H1 (cell line): Measurements from ENCODE around the gene PRR4. TPM values are rescaled to one million over a fixed set of nuclear protein-coding genes. Genes with fewer than 3 reads are reported as not detected.

Experiments
- CTCF ChIA-PET: fragments of 300-600 bp; sonication (Branson Sonifier 250); formaldehyde crosslinking; loops from one replicate; lab custom pipeline; 2021; ENCODE audit not compliant: partially characterized antibody; lab: Charles Lee
- POLR2A ChIA-PET: fragments of 300-600 bp; sonication (Branson Sonifier 250); formaldehyde crosslinking; loops from one replicate; lab custom pipeline; 2021; ENCODE audit warnings: inconsistent platforms; ENCODE audit not compliant: partially characterized antibody; lab: Charles Lee
- DNase-seq, 2 experiments: peaks; one replicate each; pipeline versions ENCODE4 v3.0.0 to v3.0.0-alpha.2; 2010 to 2022; ENCODE audit warnings: low spot score in 2 of 2, low read depth in 1 of 2, mixed read lengths in 1 of 2
- FAIRE-seq: peaks from 2 replicates; lab custom pipeline; 2011; peaks lifted over from hg19 to GRCh38; lab: Jason Lieb, UNC
- H2AFZ ChIP-seq: 2 replicates; pipeline ENCODE4 v1.8.1; 2012; ENCODE audit warnings: low read length, inconsistent platforms
- H2AK5ac ChIP-seq: 2 replicates; pipeline ENCODE4 v1.6.1; 2013; ENCODE audit warnings: low read depth, low read length
- H2BK120ac ChIP-seq: replicated peaks from 2 replicates; pipeline ENCODE3; 2013; ENCODE audit warnings: low read depth, low read length, inconsistent platforms
- H2BK12ac ChIP-seq: 2 replicates; pipeline ENCODE4 v1.6.1; 2013; ENCODE audit warnings: low read depth, low read length
- H2BK15ac ChIP-seq: 2 replicates; pipeline ENCODE4 v1.6.1; 2013; ENCODE audit warnings: low read length
- H2BK20ac ChIP-seq: 2 replicates; pipeline ENCODE4 v1.6.1; 2013; ENCODE audit warnings: low read length
- H2BK5ac ChIP-seq: 2 replicates; pipeline ENCODE4 v1.6.1; 2013; ENCODE audit warnings: low read depth, low read length
- H3K14ac ChIP-seq: 2 replicates; pipeline ENCODE4 v1.6.1; 2013; ENCODE audit warnings: inconsistent platforms; ENCODE audit not compliant: insufficient read length
- H3K18ac ChIP-seq: 2 replicates; pipeline ENCODE4 v1.6.1; 2013; ENCODE audit warnings: low read length; ENCODE audit errors: extremely low read depth
- H3K23ac ChIP-seq: 2 replicates; pipeline ENCODE4 v1.6.1; 2013; ENCODE audit warnings: inconsistent platforms; ENCODE audit not compliant: insufficient read length
- H3K23me2 ChIP-seq: 2 replicates; pipeline ENCODE4 v1.6.1; 2013; ENCODE audit warnings: low read depth, low read length
- H3K27ac ChIP-seq: 2 replicates; pipeline ENCODE4 v1.6.1; 2011; ENCODE audit warnings: low read depth, low read length, inconsistent platforms
- H3K27me3 ChIP-seq, 4 experiments: replicated peaks in 1 of 4; 1 replicate in 1 of 4; 2 replicates in 3 of 4; pipeline versions ENCODE4 v1.6.1 to v1.8.1; 2011 to 2013; ENCODE audit warnings: low read length in 3 of 4, mild to moderate bottlenecking in 3 of 4, inconsistent platforms in 2 of 4, mixed read lengths in 2 of 4, moderate library complexity in 1 of 4; ENCODE audit not compliant: control insufficient read depth in 3 of 4, insufficient read depth in 3 of 4; ENCODE audit errors: extremely low read depth in 1 of 4
- H3K36me3 ChIP-seq, 4 experiments: 2 replicates each; pipeline versions ENCODE4 v1.6.1 to v1.8.1; 2011 to 2013; ENCODE audit warnings: mild to moderate bottlenecking in 4 of 4, low read length in 3 of 4, moderate library complexity in 2 of 4, control low read depth in 1 of 4, inconsistent platforms in 1 of 4; ENCODE audit not compliant: insufficient read depth in 4 of 4, control insufficient read depth in 2 of 4
- H3K4ac ChIP-seq: replicated peaks from 2 replicates; pipeline ENCODE3; 2013; ENCODE audit warnings: low read length, low read depth, mixed read lengths, inconsistent platforms; ENCODE audit not compliant: insufficient read length
- H3K4me1 ChIP-seq, 4 experiments: replicated peaks in 1 of 4; 1 replicate in 1 of 4; 2 replicates in 3 of 4; pipeline versions ENCODE4 v1.6.1 to v1.8.1; 2011 to 2013; ENCODE audit warnings: low read length in 3 of 4, inconsistent platforms in 2 of 4, mixed read lengths in 1 of 4; ENCODE audit not compliant: insufficient read depth in 4 of 4, control insufficient read depth in 3 of 4
- H3K4me2 ChIP-seq, 2 experiments: 2 replicates each; pipeline versions ENCODE4 v1.6.1 to v1.8.1; 2011 to 2013; ENCODE audit warnings: low read depth in 2 of 2, low read length in 2 of 2, control low read depth in 1 of 2, inconsistent platforms in 1 of 2, mild to moderate bottlenecking in 1 of 2; ENCODE audit not compliant: insufficient read depth in 1 of 2
- H3K4me3 ChIP-seq, 4 experiments: fragments of 200-600, 300-600 bp in 1 of 4; sonication (generic), shearing (Covaris generic), sonication (Bioruptor Twin) in 1 of 4; 2 replicates each; pipeline versions ENCODE4 v1.5.1 to v1.8.1; 2011 to 2016; ENCODE audit warnings: low read length in 4 of 4, low read depth in 3 of 4, control low read depth in 2 of 4, inconsistent platforms in 2 of 4, mild to moderate bottlenecking in 2 of 4, mixed read lengths in 1 of 4, moderate library complexity in 1 of 4; ENCODE audit not compliant: insufficient read depth in 2 of 4; ENCODE audit errors: extremely low read depth in 1 of 4
- H3K56ac ChIP-seq: replicated peaks from 2 replicates; pipeline ENCODE3; 2013; ENCODE audit warnings: low read depth, mild to moderate bottlenecking, mixed read lengths, low read length, inconsistent platforms; ENCODE audit not compliant: insufficient read length
- H3K79me1 ChIP-seq: 2 replicates; pipeline ENCODE4 v1.6.1; 2013; ENCODE audit warnings: low read depth, low read length, control low read depth
- H3K79me2 ChIP-seq, 2 experiments: 2 replicates each; pipeline versions ENCODE4 v1.6.1 to v1.8.1; 2012 to 2013; ENCODE audit warnings: low read length in 2 of 2, mild to moderate bottlenecking in 2 of 2, inconsistent platforms in 1 of 2; ENCODE audit not compliant: insufficient read depth in 2 of 2, control insufficient read depth in 1 of 2
- H3K9ac ChIP-seq, 4 experiments: replicated peaks in 1 of 4; 1 replicate in 1 of 4; 2 replicates in 3 of 4; pipeline versions ENCODE4 v1.6.1 to v1.8.1; 2011 to 2013; ENCODE audit warnings: low read depth in 3 of 4, low read length in 3 of 4, control low read depth in 2 of 4, mild to moderate bottlenecking in 2 of 4, moderate library complexity in 2 of 4, inconsistent platforms in 1 of 4; ENCODE audit errors: extremely low read depth in 1 of 4
- H3K9me3 ChIP-seq, 2 experiments: 2 replicates each; pipeline versions ENCODE4 v1.6.1 to v1.8.1; 2012 to 2013; ENCODE audit warnings: mild to moderate bottlenecking in 2 of 2, moderate library complexity in 2 of 2, control low read depth in 1 of 2, inconsistent platforms in 1 of 2, low read depth in 1 of 2, low read length in 1 of 2, mixed read lengths in 1 of 2; ENCODE audit not compliant: insufficient read depth in 2 of 2
- H4K20me1 ChIP-seq, 2 experiments: replicated peaks in 1 of 2; 2 replicates each; pipeline versions ENCODE3 to v1.8.1; 2011 to 2013; ENCODE audit warnings: inconsistent platforms in 2 of 2, low read length in 2 of 2, mild to moderate bottlenecking in 1 of 2; ENCODE audit not compliant: insufficient read depth in 2 of 2, control insufficient read depth in 1 of 2
- H4K5ac ChIP-seq: 2 replicates; pipeline ENCODE4 v1.6.1; 2013; ENCODE audit warnings: low read length, low read depth, mixed read lengths, inconsistent platforms; ENCODE audit not compliant: insufficient read length
- H4K8ac ChIP-seq: 2 replicates; pipeline ENCODE4 v1.8.0; 2013; ENCODE audit warnings: mild to moderate bottlenecking, moderate library complexity, low read length, inconsistent platforms; ENCODE audit not compliant: insufficient read depth; ENCODE audit errors: extremely low read depth
- H4K91ac ChIP-seq: replicated peaks from 2 replicates; pipeline ENCODE3; 2013; ENCODE audit warnings: low read length, mixed read lengths, inconsistent platforms; ENCODE audit not compliant: insufficient read length
- CREB1 ChIP-seq: IDR thresholded peaks from 2 replicates; pipeline ENCODE4 v1.6.1; 2012; ENCODE audit warnings: inconsistent platforms
- EP300 ChIP-seq, 2 experiments: IDR thresholded peaks; 1 replicate in 1 of 2; 2 replicates in 1 of 2; pipeline ENCODE4 v1.6.1; 2011 to 2012; ENCODE audit warnings: low read depth in 2 of 2, low read length in 2 of 2, mild to moderate bottlenecking in 2 of 2, borderline replicate concordance in 1 of 2, inconsistent platforms in 1 of 2, moderate library complexity in 1 of 2
- JUN ChIP-seq: IDR thresholded peaks from 2 replicates; pipeline ENCODE4 v1.6.1; 2011; ENCODE audit warnings: low read depth, mild to moderate bottlenecking, improper control_type of control experiment, low read length
- POU5F1 ChIP-seq: IDR thresholded peaks from 2 replicates; pipeline ENCODE4 v1.6.1; 2011; ENCODE audit warnings: low read depth, mild to moderate bottlenecking, low read length, moderate library complexity
- SIX5 ChIP-seq: IDR thresholded peaks from 2 replicates; pipeline ENCODE4 v1.6.1; 2011; ENCODE audit warnings: mild to moderate bottlenecking, low read depth, low read length
- WGBS, 2 experiments: shearing (Covaris generic) in 1 of 2; methylation state at CpG; one replicate each; pipeline versions ENCODE4 v1.1.6 to v1.1.7; 2013 to 2015; ENCODE audit warnings: low lambda C conversion rate in 2 of 2, mixed read lengths in 2 of 2, inconsistent platforms in 1 of 2, low coverage in 1 of 2, missing lambda C conversion rate in 1 of 2; ENCODE audit not compliant: insufficient replicate concordance in 2 of 2, insufficient coverage in 1 of 2, insufficient read length in 1 of 2; ENCODE audit errors: extremely low coverage in 1 of 2, missing lambda C conversion rate in 1 of 2; 5-methylcytosine and 5-hydroxymethylcytosine counted together
- polyA plus RNA-seq, 7 experiments: library from polyadenylated mRNA; depleted of rRNA in 3 of 7; stranded (reverse) in 5 of 7; unstranded in 2 of 7; fragments of >200 nt in 5 of 7; fragments of 200-250 nt in 2 of 7; gene quantifications; 1 replicate in 5 of 7; 2 replicates in 1 of 7; 4 replicates in 1 of 7; pipeline versions ENCODE4 v1.2.1 to v1.2.3, GENCODE V29; 2011 to 2013; ENCODE audit warnings: missing spikeins in 2 of 7, mixed read lengths in 2 of 7
- total RNA-seq: library from RNA; stranded (reverse); fragmentation: NEBNext Ultra II Directional; extraction: Animal tissue kit (Norgen Biotek cat#: 25700); gene quantifications from 2 replicates; pipeline ENCODE4 v1.2.1, GENCODE V29; 2021
- TF ChIP-seq, protein P1 (sequence below): IDR thresholded peaks from 2 replicates; pipeline ENCODE4 v1.6.1; 2012; ENCODE audit warnings: low read length, inconsistent platforms

PRR4 gene
- total and polyA plus RNA-seq, 2 of the 8 experiments (the other 6 are each of a cell fraction or from before 2014, with no cell fraction given): 11.2 TPM; not detected in 1

DNA sequence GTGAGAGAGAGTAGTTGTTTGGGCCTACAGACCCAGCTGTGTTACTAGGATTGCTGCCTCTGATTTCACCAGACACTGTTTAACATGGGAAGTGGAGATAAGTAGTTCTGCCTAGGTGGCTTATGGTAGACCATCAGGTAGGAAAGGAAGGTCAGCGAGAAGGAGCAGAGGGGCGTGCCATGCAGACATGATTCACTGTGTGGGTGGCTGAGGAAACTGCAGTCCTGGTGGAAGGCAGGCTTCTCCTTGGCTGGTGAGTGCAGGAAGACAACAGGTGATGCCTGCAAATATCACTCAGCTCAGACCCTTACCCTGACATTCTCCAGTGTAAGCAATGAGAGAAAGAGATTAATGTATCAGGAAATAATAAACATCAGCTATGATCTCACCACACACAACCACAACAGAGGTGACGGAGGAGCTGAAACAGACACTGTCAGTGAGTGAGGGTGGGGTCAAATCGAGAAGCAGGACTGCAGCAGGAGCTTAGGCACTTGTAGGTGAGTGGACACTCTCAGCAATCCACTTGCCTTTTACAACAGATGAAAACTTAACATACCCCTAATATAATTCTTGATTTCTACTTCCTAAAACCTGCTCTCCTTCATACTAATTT, 2.1 kb upstream of the PRR4 start:
- H3K36me3 ChIP-seq: peaks cover 0 to 7% (median 3%) of the 10 kb centered on the region in 4 experiments; a peak in 3 of 8 replicates
- no peak for FAIRE-seq
- H3K9me3 ChIP-seq: peaks cover 9 to 13% of the 10 kb centered on the region in 2 experiments
- H3K4ac ChIP-seq: no peak overlapping the region
- no peak overlapping the region for H2BK120ac ChIP-seq
- no peak for DNase-seq
- H2AK5ac ChIP-seq: no peak overlapping the region
- H2BK12ac ChIP-seq: no peak overlapping the region
- CTCF ChIA-PET: interaction anchor here (1.3 to 1.7 kb wide), 2 partner anchors 348 kb away, joined by 4 read pairs; no protein-coding TSS in a partner anchor
- H4K20me1 ChIP-seq: peaks cover 0 to 3% of the 10 kb centered on the region in 2 experiments
- no peak overlapping the region for H3K23ac ChIP-seq
- no peaks in the 10 kb centered on the region for H3K27me3 ChIP-seq
- no peak overlapping the region for H2BK20ac ChIP-seq
- no peak for TF ChIP-seq JUN
- TF ChIP-seq, protein P1, sequence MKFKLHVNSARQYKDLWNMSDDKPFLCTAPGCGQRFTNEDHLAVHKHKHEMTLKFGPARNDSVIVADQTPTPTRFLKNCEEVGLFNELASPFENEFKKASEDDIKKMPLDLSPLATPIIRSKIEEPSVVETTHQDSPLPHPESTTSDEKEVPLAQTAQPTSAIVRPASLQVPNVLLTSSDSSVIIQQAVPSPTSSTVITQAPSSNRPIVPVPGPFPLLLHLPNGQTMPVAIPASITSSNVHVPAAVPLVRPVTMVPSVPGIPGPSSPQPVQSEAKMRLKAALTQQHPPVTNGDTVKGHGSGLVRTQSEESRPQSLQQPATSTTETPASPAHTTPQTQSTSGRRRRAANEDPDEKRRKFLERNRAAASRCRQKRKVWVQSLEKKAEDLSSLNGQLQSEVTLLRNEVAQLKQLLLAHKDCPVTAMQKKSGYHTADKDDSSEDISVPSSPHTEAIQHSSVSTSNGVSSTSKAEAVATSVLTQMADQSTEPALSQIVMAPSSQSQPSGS: no peak
- no peak for TF ChIP-seq EP300 (IDR thresholded peaks at IDR 0.05; ENCODE audit: borderline replicate concordance in 1 of 2, low read depth in 2 of 2, low read length in 2 of 2)
- TF ChIP-seq CREB1: no peak
- TF ChIP-seq POU5F1: no peak
- TF ChIP-seq SIX5: no peak
- no peaks in the 10 kb centered on the region for H3K23me2 ChIP-seq
- no peaks in the 10 kb centered on the region for H3K4me1 ChIP-seq
- no peak overlapping the region for H2BK15ac ChIP-seq
- 88% methylated on average over 4 of the region's 4 CpGs; no CpG with 5 or more reads in 1 of the 2 experiments for WGBS, 2 experiments
- H4K91ac ChIP-seq: no peak overlapping the region
- no peaks in the 10 kb centered on the region for H3K79me2 ChIP-seq
- no peak overlapping the region for H3K18ac ChIP-seq
- H3K27ac ChIP-seq: no peak overlapping the region
- POLR2A ChIA-PET: interaction anchor here (0.8 kb wide), 1 partner anchor 10 kb away, joined by 3 read pairs; no protein-coding TSS in a partner anchor
- no peak overlapping the region for H3K14ac ChIP-seq
- no peak overlapping the region for H2BK5ac ChIP-seq
- no peak overlapping the region for H3K56ac ChIP-seq
- no peak overlapping the region for H3K4me2 ChIP-seq
- no peak overlapping the region for H2AFZ ChIP-seq
- H3K9ac ChIP-seq: no peak overlapping the region
- H3K4me3 ChIP-seq: no peak overlapping the region
- H4K8ac ChIP-seq: no peak overlapping the region
- no peaks in the 10 kb centered on the region for H3K79me1 ChIP-seq
- no peak overlapping the region for H4K5ac ChIP-seq
